Measurements from ENCODE around the gene KCNMB3. TPM values are rescaled to one million over a fixed set of nuclear protein-coding genes. Genes with fewer than 3 reads are reported as not detected.
"Not testable (repeated sequence)": the region's sequence is repeated elsewhere in the genome, so short reads cannot be mapped to it uniquely, and the experiment has no call there.

KCNMB3 gene
- total and polyA plus RNA-seq, 5 donors: 1.1 to 1.9 (median 1.3) TPM

- intact Hi-C loops (cut with DNase I): no loop called here
- DNase-seq (no peak), ATAC-seq (no peak)
- no peak overlapping the region for H3K27ac ChIP-seq (ENCODE audit: low read length)
- H3K4me3 ChIP-seq (ENCODE audit: low read length): no peak overlapping the region
- no peaks in the 10 kb centered on the region for H3K9me3 ChIP-seq (ENCODE audit: control insufficient read depth, low read length)
- no peaks in the 10 kb centered on the region for H3K4me1 ChIP-seq (ENCODE audit: control insufficient read depth, insufficient read depth, low read length)
- H3K27me3 ChIP-seq (ENCODE audit: control insufficient read depth, insufficient read depth): no peaks in the 10 kb centered on the region
- WGBS: 81% methylated on average over 2 of the region's 2 CpGs
These were observed 14.1 kb downstream of the KCNMB3 start for GRCh38 chr3:179236669-179237301.

GRCh38 chr3:179234199-179234598, 16.7 kb downstream of the KCNMB3 start:
- no peaks in the 10 kb centered on the region for H3K4me1 ChIP-seq (ENCODE audit: control insufficient read depth, insufficient read depth, low read length)
- 87% methylated on average over 4 of the region's 4 CpGs for WGBS
- intact Hi-C loops (cut with DNase I): no loop called here

GRCh38 chr3:179233043-179233442, 17.9 kb downstream of the KCNMB3 start:
- H3K27me3 ChIP-seq (ENCODE audit: control insufficient read depth, insufficient read depth): no peaks in the 10 kb centered on the region
- H3K4me1 ChIP-seq (ENCODE audit: control insufficient read depth, insufficient read depth, low read length): no peaks in the 10 kb centered on the region

More at GRCh38 chr3:179234199-179234598, 16.7 kb downstream of the KCNMB3 start:
- H3K4me3 ChIP-seq (ENCODE audit: low read length): no peak overlapping the region
- DNase-seq (no peak), ATAC-seq (no peak)
- no peaks in the 10 kb centered on the region for H3K9me3 ChIP-seq (ENCODE audit: control insufficient read depth, low read length)
- no peaks in the 10 kb centered on the region for H3K27me3 ChIP-seq (ENCODE audit: control insufficient read depth, insufficient read depth)
- H3K27ac ChIP-seq (ENCODE audit: low read length): no peak overlapping the region

GRCh38 chr3:179229177-179229576, 21.7 kb downstream of the KCNMB3 start:
- no peak for DNase-seq
- ATAC-seq: no peak
- Histone ChIP-seq H3K4me3 (ENCODE audit: low read length) (no peak overlapping the region), H3K27me3 (ENCODE audit: control insufficient read depth, insufficient read depth) (no peaks in the 10 kb centered on the region), H3K4me1 (ENCODE audit: control insufficient read depth, insufficient read depth, low read length) (no peaks in the 10 kb centered on the region), H3K27ac (ENCODE audit: low read length) (no peak overlapping the region), H3K9me3 (ENCODE audit: control insufficient read depth, low read length) (no peaks in the 10 kb centered on the region)
- 82% methylated on average over 5 of the region's 5 CpGs for WGBS
- intact Hi-C loops (cut with DNase I): no loop called here

More at GRCh38 chr3:179233043-179233442, 17.9 kb downstream of the KCNMB3 start:
- Histone ChIP-seq H3K27ac (ENCODE audit: low read length) (no peak overlapping the region), H3K4me3 (ENCODE audit: low read length) (no peak overlapping the region), H3K9me3 (ENCODE audit: control insufficient read depth, low read length) (no peaks in the 10 kb centered on the region)
- 93% methylated on average over 3 of the region's 3 CpGs for WGBS
- ATAC-seq (no peak), DNase-seq (no peak)
- intact Hi-C loops (cut with DNase I): no loop called here

GRCh38 chr3:179227349-179227748, 23.6 kb downstream of the KCNMB3 start:
- Histone ChIP-seq H3K4me1 (ENCODE audit: control insufficient read depth, insufficient read depth, low read length) (no peaks in the 10 kb centered on the region), H3K9me3 (ENCODE audit: control insufficient read depth, low read length) (no peaks in the 10 kb centered on the region), H3K27me3 (ENCODE audit: control insufficient read depth, insufficient read depth) (no peaks in the 10 kb centered on the region), H3K4me3 (ENCODE audit: low read length) (no peak overlapping the region), H3K27ac (ENCODE audit: low read length) (no peak overlapping the region)
- no peak for ATAC-seq
- no peak for DNase-seq
- intact Hi-C loops (cut with DNase I): no loop called here
- 91% methylated on average over 3 of the region's 3 CpGs for WGBS

- H3K27ac ChIP-seq (ENCODE audit: low read length): no peak overlapping the region
- 90% methylated on average over 1 of the region's 1 CpG for WGBS
- DNase-seq (no peak), ATAC-seq (no peak)
- H3K4me1 ChIP-seq (ENCODE audit: control insufficient read depth, insufficient read depth, low read length): no peaks in the 10 kb centered on the region
- no peaks in the 10 kb centered on the region for H3K27me3 ChIP-seq (ENCODE audit: control insufficient read depth, insufficient read depth)
- intact Hi-C loops (cut with DNase I): no loop called here
- no peak overlapping the region for H3K4me3 ChIP-seq (ENCODE audit: low read length)
- no peaks in the 10 kb centered on the region for H3K9me3 ChIP-seq (ENCODE audit: control insufficient read depth, low read length)
These were observed 26.3 kb downstream of the KCNMB3 start for GRCh38 chr3:179224584-179224983.

- Histone ChIP-seq H3K4me3 (ENCODE audit: low read length) (no peak overlapping the region), H3K4me1 (ENCODE audit: control insufficient read depth, insufficient read depth, low read length) (no peaks in the 10 kb centered on the region), H3K9me3 (ENCODE audit: control insufficient read depth, low read length) (no peaks in the 10 kb centered on the region), H3K27ac (ENCODE audit: low read length) (no peak overlapping the region), H3K27me3 (ENCODE audit: control insufficient read depth, insufficient read depth) (no peaks in the 10 kb centered on the region)
- DNase-seq (no peak), ATAC-seq (no peak)
- intact Hi-C loops (cut with DNase I): no loop called here
- WGBS: 73% methylated on average over 2 of the region's 2 CpGs
These were observed 27.4 kb downstream of the KCNMB3 start for GRCh38 chr3:179223548-179223947.

- H3K4me3 ChIP-seq (ENCODE audit: low read length); intact Hi-C loops (cut with DNase I); DNase-seq; H3K4me1 ChIP-seq (ENCODE audit: control insufficient read depth, insufficient read depth, low read length); H3K9me3 ChIP-seq (ENCODE audit: control insufficient read depth, low read length); ATAC-seq; H3K27me3 ChIP-seq (ENCODE audit: control insufficient read depth, insufficient read depth); H3K27ac ChIP-seq (ENCODE audit: low read length): not testable (repeated sequence)
- WGBS: 88% methylated on average over 1 of the region's 1 CpG
These were observed 32.7 kb downstream of the KCNMB3 start for GRCh38 chr3:179218213-179218612.

- ATAC-seq; H3K4me1 ChIP-seq (ENCODE audit: control insufficient read depth, insufficient read depth, low read length); H3K9me3 ChIP-seq (ENCODE audit: control insufficient read depth, low read length); DNase-seq; H3K4me3 ChIP-seq (ENCODE audit: low read length); H3K27me3 ChIP-seq (ENCODE audit: control insufficient read depth, insufficient read depth); intact Hi-C loops (cut with DNase I); H3K27ac ChIP-seq (ENCODE audit: low read length): not testable (repeated sequence)
- WGBS: 100% methylated on average over 1 of the region's 1 CpG
These were observed 35.4 kb downstream of the KCNMB3 start for GRCh38 chr3:179215550-179215949.

- Histone ChIP-seq H3K9me3 (ENCODE audit: control insufficient read depth, low read length) (no peaks in the 10 kb centered on the region), H3K4me3 (ENCODE audit: low read length) (no peak overlapping the region), H3K4me1 (ENCODE audit: control insufficient read depth, insufficient read depth, low read length) (no peaks in the 10 kb centered on the region), H3K27ac (ENCODE audit: low read length) (no peak overlapping the region), H3K27me3 (ENCODE audit: control insufficient read depth, insufficient read depth) (no peaks in the 10 kb centered on the region)
- DNase-seq (no peak), ATAC-seq (no peak)
- intact Hi-C loops (cut with DNase I): no loop called here
- 84% methylated on average over 2 of the region's 2 CpGs for WGBS
These were observed 50.1 kb downstream of the KCNMB3 start for GRCh38 chr3:179200790-179201189.

- intact Hi-C loops (cut with DNase I): no loop called here
- no peaks in the 10 kb centered on the region for H3K9me3 ChIP-seq (ENCODE audit: control insufficient read depth, low read length)
- H3K27me3 ChIP-seq (ENCODE audit: control insufficient read depth, insufficient read depth): no peaks in the 10 kb centered on the region
- H3K27ac ChIP-seq (ENCODE audit: low read length): no peak overlapping the region
- H3K4me1 ChIP-seq (ENCODE audit: control insufficient read depth, insufficient read depth, low read length): no peaks in the 10 kb centered on the region
- DNase-seq (no peak), ATAC-seq (no peak)
- H3K4me3 ChIP-seq (ENCODE audit: low read length): no peak overlapping the region
- 86% methylated on average over 4 of the region's 4 CpGs for WGBS
These were observed 54.2 kb downstream of the KCNMB3 start for GRCh38 chr3:179196700-179197099.

GRCh38 chr3:179196098-179196497, 54.8 kb downstream of the KCNMB3 start:
- Histone ChIP-seq H3K9me3 (ENCODE audit: control insufficient read depth, low read length) (no peaks in the 10 kb centered on the region), H3K4me1 (ENCODE audit: control insufficient read depth, insufficient read depth, low read length) (no peaks in the 10 kb centered on the region), H3K27ac (ENCODE audit: low read length) (no peak overlapping the region), H3K4me3 (ENCODE audit: low read length) (no peak overlapping the region), H3K27me3 (ENCODE audit: control insufficient read depth, insufficient read depth) (no peaks in the 10 kb centered on the region)
- ATAC-seq (no peak), DNase-seq (no peak)
- intact Hi-C loops (cut with DNase I): no loop called here
- WGBS: 39% methylated on average over 1 of the region's 1 CpG
